Measurements from ENCODE around the gene SNAI1. TPM values are rescaled to one million over a fixed set of nuclear protein-coding genes. Genes with fewer than 3 reads are reported as not detected.

SNAI1 gene
- total and polyA plus RNA-seq, 7 donors: 0.60 to 2.9 (median 1.8) TPM

GRCh38 chr20:49961413-49961812 lies 21.4 kb upstream of the SNAI1 start:
- intact Hi-C loops (cut with DNase I): no loop called here
- TF ChIP-seq EP300 (IDR thresholded peaks at IDR 0.05): no peak
- H3K4me3 ChIP-seq: no peak overlapping the region
- H3K9me3 ChIP-seq: no peaks in the 10 kb centered on the region
- 94 to 95% methylated on average over 4 of the region's 4 CpGs for WGBS, 2 donors
- peaks cover 0 to 47% (median 6%) of the 10 kb centered on the region in 4 donors for H3K36me3 ChIP-seq
- H3K27me3 ChIP-seq: no peaks in the 10 kb centered on the region
- H3K27ac ChIP-seq: no peak overlapping the region
- no peaks in the 10 kb centered on the region for H3K4me1 ChIP-seq
- DNase-seq: no peak

GRCh38 chr20:49964964-49965780 lies 17.6 kb upstream of the SNAI1 start:
- TF ChIP-seq CTCF (IDR thresholded peaks at IDR 0.05) (no peak), POLR2A (IDR thresholded peaks at IDR 0.05) (no peak), EP300 (IDR thresholded peaks at IDR 0.05) (no peak), POLR2AphosphoS5 (IDR thresholded peaks at IDR 0.05) (no peak)
- Histone ChIP-seq H3K4me3 (no peak overlapping the region), H3K27me3 (no peaks in the 10 kb centered on the region), H3K9me3 (no peaks in the 10 kb centered on the region), H3K27ac (no peak overlapping the region), H3K36me3 (peaks cover 0 to 15% (median 0%) of the 10 kb centered on the region in 4 donors), H3K4me1 (no peaks in the 10 kb centered on the region)
- intact Hi-C loops (cut with DNase I): no loop called here
- WGBS, 2 donors: 85 to 86% methylated on average over 5 of the region's 5 CpGs
- DNase-seq: peak; percentile 46

- no peak for TF ChIP-seq EP300 (IDR thresholded peaks at IDR 0.05)
- no peak for TF ChIP-seq POLR2A (IDR thresholded peaks at IDR 0.05)
- no peak for TF ChIP-seq POLR2AphosphoS5 (IDR thresholded peaks at IDR 0.05)
- no peak for TF ChIP-seq CTCF (IDR thresholded peaks at IDR 0.05)
- WGBS, 2 donors: 52 to 77% methylated on average over 9 of the region's 9 CpGs
- no peak overlapping the region for H3K27ac ChIP-seq
Observed at GRCh38 chr20:49965781-49966305, 16.9 kb upstream of the SNAI1 start.

GRCh38 chr20:49966861-49967260 lies 15.9 kb upstream of the SNAI1 start:
- WGBS, 2 donors: 98 to 100% methylated on average over 2 of the region's 2 CpGs
- H3K27me3 ChIP-seq: no peaks in the 10 kb centered on the region
- no peaks in the 10 kb centered on the region for H3K9me3 ChIP-seq
- TF ChIP-seq CTCF (IDR thresholded peaks at IDR 0.05): no peak
- TF ChIP-seq POLR2AphosphoS5 (IDR thresholded peaks at IDR 0.05): no peak
- no peaks in the 10 kb centered on the region for H3K4me1 ChIP-seq
- intact Hi-C loops (cut with DNase I): no loop called here
- H3K36me3 ChIP-seq: peaks cover 0 to 15% (median 0%) of the 10 kb centered on the region in 4 donors
- no peak overlapping the region for H3K4me3 ChIP-seq
- H3K27ac ChIP-seq: no peak overlapping the region
- no peak for DNase-seq

More at GRCh38 chr20:49965781-49966305, 16.9 kb upstream of the SNAI1 start:
- Histone ChIP-seq H3K4me3 (no peak overlapping the region), H3K9me3 (no peaks in the 10 kb centered on the region), H3K36me3 (peaks cover 0 to 15% (median 0%) of the 10 kb centered on the region in 4 donors), H3K27me3 (no peaks in the 10 kb centered on the region), H3K4me1 (no peaks in the 10 kb centered on the region)
- intact Hi-C loops (cut with DNase I): no loop called here
- DNase-seq: peak; percentile 4

GRCh38 chr20:49969234-49969633 lies 13.5 kb upstream of the SNAI1 start:
- intact Hi-C loops (cut with DNase I): no loop called here
- TF ChIP-seq POLR2AphosphoS5 (IDR thresholded peaks at IDR 0.05): no peak
- TF ChIP-seq CTCF (IDR thresholded peaks at IDR 0.05): no peak
- no peak for TF ChIP-seq POLR2A (IDR thresholded peaks at IDR 0.05)
- TF ChIP-seq EP300 (IDR thresholded peaks at IDR 0.05): no peak
- 16 to 51% methylated on average over 3 of the region's 3 CpGs for WGBS, 2 donors

More at GRCh38 chr20:49969234-49969633, 13.5 kb upstream of the SNAI1 start:
- Histone ChIP-seq H3K9me3 (no peaks in the 10 kb centered on the region), H3K36me3 (peaks cover 0 to 10% (median 0%) of the 10 kb centered on the region in 4 donors), H3K4me1 (no peaks in the 10 kb centered on the region), H3K27ac (no peak overlapping the region), H3K4me3 (no peak overlapping the region), H3K27me3 (no peaks in the 10 kb centered on the region)
- DNase-seq: peak; percentile 35
